ENCODE results near the gene ARMC12. TPM values are rescaled to one million over a fixed set of nuclear protein-coding genes. Genes with fewer than 3 reads are reported as not detected.

Gene ARMC12
- total RNA-seq, 1 donor from 2014 or later, result 1.9 TPM

GRCh38 chr6:35711731-35712130 lies 25.1 kb upstream of the ARMC12 start:
- Histone ChIP-seq H3K36me3 (no peaks in the 10 kb centered on the region), H3K4me2 (no peak overlapping the region), H3K27me3 (no peaks in the 10 kb centered on the region), H3K4me1 (peaks cover 7% of the 10 kb centered on the region), H3K79me2 (ENCODE audit: low read depth) (no peaks in the 10 kb centered on the region), H4K20me1 (ENCODE audit: low read depth) (no peaks in the 10 kb centered on the region), H3K27ac (no peak overlapping the region), H3F3A (ENCODE audit: low read depth) (peaks cover 4% of the 10 kb centered on the region), H3K9me3 (ENCODE audit: low read depth) (no peaks in the 10 kb centered on the region), H2AFZ (replicated peaks) (no peak overlapping the region), H3K9ac (no peak overlapping the region), H3K4me3 (no peak overlapping the region)
- H3K4me3 Mint-ChIP-seq, result no peak overlapping the region
- H3K27ac Mint-ChIP-seq, result no peak overlapping the region
- peaks cover 7% of the 10 kb centered on the region for H3K27me3 Mint-ChIP-seq (ENCODE audit: insufficient read depth, low read depth)
- no peaks in the 10 kb centered on the region for H3K9me3 Mint-ChIP-seq
- no peak for DNase-seq (ENCODE audit: low spot score)
- peaks cover 7% of the 10 kb centered on the region for H3K4me1 Mint-ChIP-seq
- no peaks in the 10 kb centered on the region for H3K36me3 Mint-ChIP-seq
- TF ChIP-seq EZH2 (IDR thresholded peaks at IDR 0.05) (no peak), EZH2phosphoT487 (IDR thresholded peaks at IDR 0.05) (no peak), CTCF (IDR thresholded peaks at IDR 0.05) (no peak)

- H3K4me2 ChIP-seq, result no peak overlapping the region
- TF ChIP-seq EZH2 (IDR thresholded peaks at IDR 0.05) (no peak), EZH2phosphoT487 (IDR thresholded peaks at IDR 0.05) (no peak)
- H3K79me2 ChIP-seq (ENCODE audit: low read depth), result no peaks in the 10 kb centered on the region
- peaks cover 16% of the 10 kb centered on the region for H3K4me1 ChIP-seq
- peaks cover 7% of the 10 kb centered on the region for H3F3A ChIP-seq (ENCODE audit: low read depth)
- no peak overlapping the region for H3K9ac ChIP-seq
- peak overlapping the region; percentile 87 for H3K27ac Mint-ChIP-seq
- peaks cover 7% of the 10 kb centered on the region for H3K27me3 Mint-ChIP-seq (ENCODE audit: insufficient read depth, low read depth)
- H2AFZ ChIP-seq (replicated peaks), result peak overlapping the region; percentile 13
- no peaks in the 10 kb centered on the region for H3K36me3 ChIP-seq
- no peaks in the 10 kb centered on the region for H3K9me3 ChIP-seq (ENCODE audit: low read depth)
- H4K20me1 ChIP-seq (ENCODE audit: low read depth), result no peaks in the 10 kb centered on the region
- no peaks in the 10 kb centered on the region for H3K36me3 Mint-ChIP-seq
- no peak for DNase-seq (ENCODE audit: low spot score)
- H3K4me3 ChIP-seq, result no peak overlapping the region
- no peaks in the 10 kb centered on the region for H3K27me3 ChIP-seq
- H3K4me1 Mint-ChIP-seq, result peaks cover 20% of the 10 kb centered on the region
- no peaks in the 10 kb centered on the region for H3K9me3 Mint-ChIP-seq
- no peak overlapping the region for H3K4me3 Mint-ChIP-seq
- H3K27ac ChIP-seq, result no peak overlapping the region
These were observed 23.6 kb upstream of the ARMC12 start for GRCh38 chr6:35713006-35713767.

- H3K27ac ChIP-seq, result no peak overlapping the region
- H4K20me1 ChIP-seq (ENCODE audit: low read depth), result no peaks in the 10 kb centered on the region
- peaks cover 43% of the 10 kb centered on the region for H3K4me1 ChIP-seq
- Mint-ChIP-seq H3K27me3 (ENCODE audit: insufficient read depth, low read depth) (peaks cover 5% of the 10 kb centered on the region), H3K4me1 (peaks cover 51% of the 10 kb centered on the region), H3K9me3 (no peaks in the 10 kb centered on the region), H3K27ac (peak overlapping the region; percentile 4), H3K4me3 (no peak overlapping the region), H3K36me3 (no peaks in the 10 kb centered on the region)
- no peaks in the 10 kb centered on the region for H3K79me2 ChIP-seq (ENCODE audit: low read depth)
- TF ChIP-seq CTCF (IDR thresholded peaks at IDR 0.05) (no peak), EZH2phosphoT487 (IDR thresholded peaks at IDR 0.05) (no peak)
- H3K4me2 ChIP-seq, result no peak overlapping the region
- peak overlapping the region; percentile 9 for H2AFZ ChIP-seq (replicated peaks)
- DNase-seq (ENCODE audit: low spot score), result no peak
- no peak overlapping the region for H3K4me3 ChIP-seq
- H3K9ac ChIP-seq, result no peak overlapping the region
- H3F3A ChIP-seq (ENCODE audit: low read depth), result peaks cover 24% of the 10 kb centered on the region
- no peaks in the 10 kb centered on the region for H3K36me3 ChIP-seq
- H3K9me3 ChIP-seq (ENCODE audit: low read depth), result no peaks in the 10 kb centered on the region
- no peaks in the 10 kb centered on the region for H3K27me3 ChIP-seq
These were observed 20.0 kb upstream of the ARMC12 start for GRCh38 chr6:35716798-35717197.

All from neural progenitor cell (in vitro differentiated cells).